Measurements from ENCODE around the gene CHD9. TPM values are rescaled to one million over a fixed set of nuclear protein-coding genes. Genes with fewer than 3 reads are reported as not detected.

Gene CHD9
- total RNA-seq, 1 donor = 55.6 TPM

- H3K4me3 ChIP-seq (ENCODE audit: low read length) = peak overlapping the region; percentile 50
- peaks cover 51% of the 10 kb centered on the region for H3K4me1 ChIP-seq (ENCODE audit: insufficient read depth, low read length)
- H3K27me3 ChIP-seq (ENCODE audit: insufficient read depth, low read length) = peaks cover 36% of the 10 kb centered on the region
- no peaks in the 10 kb centered on the region for H3K9me3 ChIP-seq (ENCODE audit: low read depth, low read length)
Observed at GRCh38 chr16:53372992-53373871, 318.4 kb downstream of the CHD9 start.

GRCh38 chr16:53374800-53375199, 320.0 kb downstream of the CHD9 start:
- H3K4me1 ChIP-seq (ENCODE audit: insufficient read depth, low read length) = peaks cover 40% of the 10 kb centered on the region
- no peaks in the 10 kb centered on the region for H3K9me3 ChIP-seq (ENCODE audit: low read depth, low read length)
- peaks cover 36% of the 10 kb centered on the region for H3K27me3 ChIP-seq (ENCODE audit: insufficient read depth, low read length)
- no peak overlapping the region for H3K4me3 ChIP-seq (ENCODE audit: low read length)

DNA sequence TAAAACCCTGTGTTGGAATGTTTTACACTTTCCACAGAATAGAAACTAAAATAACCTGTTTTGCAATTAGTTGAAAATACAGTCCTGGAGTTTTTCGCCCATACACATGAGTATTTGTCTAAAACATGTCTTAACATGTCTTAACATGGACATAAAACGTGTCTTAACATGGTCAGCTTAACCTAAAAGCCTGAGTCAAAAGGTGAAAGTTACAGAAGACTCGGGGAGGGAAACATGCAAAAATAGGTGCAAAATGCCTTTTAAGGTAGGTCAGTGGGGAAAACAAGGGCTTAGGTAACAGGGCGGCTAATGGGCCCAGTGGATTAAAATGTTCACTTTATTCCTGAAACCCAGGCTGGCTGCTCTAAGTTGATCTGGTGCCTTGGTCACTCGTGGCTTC, 323.3 kb downstream of the CHD9 start:
- H3K4me3 ChIP-seq (ENCODE audit: low read length) = no peak overlapping the region

More for the DNA sequence above, 323.3 kb downstream of the CHD9 start:
- H3K27me3 ChIP-seq (ENCODE audit: insufficient read depth, low read length) = peaks cover 23% of the 10 kb centered on the region
- H3K9me3 ChIP-seq (ENCODE audit: low read depth, low read length) = no peaks in the 10 kb centered on the region
- peaks cover 13% of the 10 kb centered on the region for H3K4me1 ChIP-seq (ENCODE audit: insufficient read depth, low read length)

Other genes with a start within 250 kb of the CHD9 start
- gene CHD9NB, start 2.1 kb upstream of the CHD9 start, total RNA-seq = not detected

Data from mononuclear cell (primary cell).